GM18951 (cell line): Measurements from ENCODE around the gene RAB17.
"Not testable (repeated sequence)": the region's sequence is repeated elsewhere in the genome, so short reads cannot be mapped to it uniquely, and the experiment has no call there.

Experiments
- POLR2A ChIP-seq: IDR thresholded peaks from 4 replicates; pipeline ENCODE4 v1.6.1; 2011; ENCODE audit warnings: mild to moderate bottlenecking; ENCODE audit not compliant: insufficient read length, insufficient read depth; ENCODE audit errors: extremely low read depth
- in situ Hi-C: fragments of 300-500 bp; cut with MboI; formaldehyde crosslinking; loops from one replicate; pipeline ENCODE4 v1.12.0; 2022; ENCODE audit warnings: low sequenced_read_pairs, mixed read lengths, inconsistent platforms; ENCODE audit not compliant: unreplicated experiment

The RAB17 gene

DNA sequence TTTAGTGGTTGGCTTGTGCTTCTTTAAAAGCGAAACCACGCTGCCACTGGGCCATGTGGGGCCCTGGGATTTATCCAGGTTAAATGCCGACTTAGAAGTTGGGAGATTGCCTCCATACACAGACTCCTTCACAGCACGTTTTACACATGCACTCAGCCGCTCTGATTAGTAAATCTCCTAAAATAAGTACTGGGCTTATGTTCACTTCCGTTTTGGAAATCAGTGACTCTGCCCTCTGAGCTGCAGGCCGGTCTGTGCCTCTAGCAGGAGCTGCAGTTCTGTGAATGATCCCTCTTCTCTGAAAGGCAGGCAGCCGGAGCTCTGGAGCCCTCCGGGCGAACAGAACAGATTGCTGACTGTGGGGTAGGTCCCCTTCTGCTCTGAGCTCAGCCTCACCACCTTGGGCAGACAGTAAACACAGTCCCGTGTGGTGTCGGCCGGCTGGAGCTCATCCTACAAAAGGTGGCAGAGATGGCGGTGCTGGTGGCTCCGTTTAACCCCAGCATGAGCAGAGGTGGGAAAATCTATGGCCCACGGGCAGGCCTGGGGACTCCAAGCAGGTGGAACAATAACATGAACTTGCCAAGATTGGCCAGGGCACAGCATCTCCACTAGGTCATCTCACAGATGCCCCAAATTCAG is 9.8 kb upstream of the RAB17 start:
- in situ Hi-C loops, result no loop called here
- TF ChIP-seq POLR2A, result no peak

DNA sequence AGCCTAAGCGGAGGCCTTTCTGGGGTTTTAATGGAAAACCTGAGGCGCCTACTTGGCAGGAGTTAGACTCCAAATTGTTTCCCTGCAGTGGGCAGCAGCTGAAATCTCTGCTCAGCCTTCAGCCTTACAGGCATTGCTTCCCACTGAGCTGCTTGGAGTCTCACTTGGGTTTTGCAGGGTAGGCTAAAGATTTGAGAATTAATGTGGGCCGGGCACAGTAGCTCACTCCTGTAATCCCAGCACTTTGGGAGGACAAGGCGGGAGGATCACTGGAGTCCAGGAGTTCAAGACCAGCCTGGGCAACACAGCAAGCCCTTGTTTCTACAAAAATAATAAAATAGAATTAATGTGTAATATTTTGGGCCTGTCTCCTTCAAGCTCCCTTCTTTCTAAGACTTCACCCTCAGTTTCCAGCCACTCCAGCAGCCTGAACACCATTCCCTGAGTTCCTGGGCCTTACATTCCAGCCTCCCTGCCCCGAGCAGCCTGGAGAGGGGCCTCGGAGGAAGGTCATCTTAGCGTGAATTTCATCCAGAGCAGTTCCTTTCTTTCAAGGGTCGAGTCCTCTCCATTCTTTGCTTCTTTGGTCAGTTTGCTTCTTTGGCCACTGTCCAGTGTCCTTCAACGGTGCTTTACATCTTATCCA is 9.1 kb upstream of the RAB17 start:
- in situ Hi-C loops, result no loop called here
- no peak for TF ChIP-seq POLR2A

GRCh38 chr2:237598468-237599208 is 8.1 kb upstream of the RAB17 start:
- in situ Hi-C loops, result no loop called here
- TF ChIP-seq POLR2A, result no peak

- in situ Hi-C loops, result no loop called here
- no peak for TF ChIP-seq POLR2A
Measured at GRCh38 chr2:237597196-237598145, 6.9 kb upstream of the RAB17 start.

DNA sequence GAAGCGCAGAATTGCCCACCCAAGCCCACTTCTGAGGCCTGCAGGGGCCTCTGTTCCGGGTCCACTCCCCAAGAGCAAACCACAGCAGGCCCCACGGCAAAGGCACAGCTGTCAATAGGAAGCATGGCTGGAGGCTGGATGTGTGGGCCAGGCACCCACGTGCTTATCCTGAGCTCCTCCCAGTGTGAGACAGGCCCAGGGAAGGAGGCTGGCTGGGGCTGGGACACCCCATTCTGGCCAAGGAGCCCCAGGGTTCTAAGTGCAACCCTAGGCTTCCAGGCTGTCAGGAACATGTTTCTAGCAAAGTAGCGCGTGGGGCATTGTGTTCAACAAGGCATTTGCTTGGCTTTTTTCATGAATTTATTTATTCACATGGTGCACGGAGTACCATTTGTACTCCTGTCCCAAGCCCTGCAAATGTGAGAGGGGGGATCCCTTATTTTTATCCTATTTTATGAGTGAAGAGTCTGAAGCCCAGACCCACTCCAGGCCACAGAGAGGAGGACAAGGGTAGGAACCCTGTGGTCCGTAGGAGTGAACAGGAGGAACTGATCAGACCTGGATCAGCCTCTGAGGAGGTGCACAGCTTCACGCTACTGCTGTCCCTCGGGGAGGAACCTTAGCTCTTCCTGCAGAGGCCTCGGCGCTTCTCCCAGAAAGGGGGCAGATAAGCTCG is 6.1 kb upstream of the RAB17 start:
- in situ Hi-C loops, result no loop called here
- no peak for TF ChIP-seq POLR2A

- in situ Hi-C loops, result not testable (repeated sequence)
Measured at GRCh38 chr2:237595829-237596519, 5.4 kb upstream of the RAB17 start.

- TF ChIP-seq POLR2A, result no peak
- in situ Hi-C loops, result no loop called here
Measured at GRCh38 chr2:237594514-237594871, 4.0 kb upstream of the RAB17 start.

GRCh38 chr2:237593596-237594320 is 3.2 kb upstream of the RAB17 start:
- no peak for TF ChIP-seq POLR2A
- in situ Hi-C loops, result no loop called here

DNA sequence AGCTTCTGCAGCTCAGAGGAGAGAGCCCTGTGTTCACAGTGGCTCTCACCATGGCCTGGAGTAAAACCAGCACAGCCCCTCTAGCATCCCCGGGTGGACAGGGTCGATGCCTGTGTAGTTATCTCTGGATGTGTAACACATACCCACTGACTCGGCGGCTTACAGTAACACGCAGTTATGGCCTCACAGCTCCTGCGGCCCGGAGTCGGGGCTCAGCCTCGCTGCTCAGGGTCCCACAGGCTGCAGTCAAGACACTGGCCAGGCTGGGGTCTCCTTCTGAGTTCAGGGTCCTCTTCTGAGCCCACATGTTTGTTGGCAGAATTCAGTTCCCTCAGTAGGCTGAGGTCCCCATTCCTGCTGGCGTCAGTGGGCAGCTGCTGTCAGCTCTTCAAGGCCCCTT is 2.5 kb upstream of the RAB17 start:
- in situ Hi-C loops, result no loop called here
- no peak for TF ChIP-seq POLR2A

GRCh38 chr2:237592425-237592980 is 2.0 kb upstream of the RAB17 start:
- TF ChIP-seq POLR2A, result no peak
- in situ Hi-C loops, result no loop called here

DNA sequence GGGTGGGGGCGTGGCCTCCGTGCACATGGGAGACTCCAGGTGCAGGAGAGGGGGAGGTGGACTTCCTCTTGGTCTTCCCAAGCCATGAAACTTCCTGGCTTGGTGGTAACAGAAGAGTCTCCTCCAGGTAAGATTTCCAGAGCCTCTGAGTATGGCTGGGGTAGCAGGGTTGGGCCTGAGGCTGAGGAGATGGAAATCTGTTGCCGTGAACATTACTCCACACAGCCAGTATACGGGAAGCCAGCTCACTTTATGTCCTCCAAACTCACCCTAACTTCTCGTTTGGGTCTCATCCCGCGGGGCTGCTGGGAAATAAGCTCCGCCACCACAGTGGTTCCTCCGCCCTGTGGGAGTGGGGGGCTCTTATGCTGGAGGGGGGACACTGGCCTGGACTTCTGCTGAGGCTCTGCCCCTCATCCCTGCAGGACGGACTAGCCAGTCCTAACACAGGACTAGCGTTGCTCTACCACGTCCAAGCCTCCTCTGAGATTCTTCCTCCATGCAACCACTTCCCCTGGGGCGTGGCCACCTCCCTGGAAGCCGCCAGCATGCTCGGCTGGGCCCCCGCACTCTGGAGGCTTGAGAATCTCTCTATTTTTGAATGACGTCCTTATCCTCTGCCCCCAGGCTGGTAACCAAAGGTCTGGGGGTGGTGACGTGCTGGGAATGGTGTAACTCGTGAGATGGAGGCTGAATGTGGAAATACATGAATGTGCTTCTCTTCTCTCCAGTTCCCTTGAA is 777 bp upstream of the RAB17 start:
- in situ Hi-C loops, result no loop called here
- TF ChIP-seq POLR2A, result no peak
